HEK293T (cell line): ENCODE data around the gene RGS7.

Experiments
- BHLHE40 ChIP-seq: fragments of 450-650 bp; IDR thresholded peaks from 2 replicates; pipeline ENCODE4 v1.6.1; 2016; ENCODE audit warnings: mild to moderate bottlenecking, moderate library complexity, borderline replicate concordance
- ELF4 ChIP-seq: fragments of 450-650 bp; IDR thresholded peaks from 2 replicates; pipeline ENCODE4 v1.6.1; 2017; ENCODE audit warnings: antibody characterized with exemption
- FOXA1 ChIP-seq: fragments of 450-650 bp; IDR thresholded peaks from 2 replicates; pipeline ENCODE4 v1.6.1; 2016; ENCODE audit warnings: mild to moderate bottlenecking
- FOXK2 ChIP-seq: fragments of 450-650 bp; IDR thresholded peaks from 2 replicates; pipeline ENCODE4 v1.6.1; 2016; ENCODE audit warnings: mild to moderate bottlenecking
- FOXM1 ChIP-seq: fragments of 450-650 bp; IDR thresholded peaks from 2 replicates; pipeline ENCODE4 v1.6.1; 2017; ENCODE audit warnings: mild to moderate bottlenecking, borderline replicate concordance
- L3MBTL2 ChIP-seq: fragments of 450-650 bp; conservative IDR thresholded peaks from 2 replicates; pipeline ENCODE4 v1.6.1; 2016; ENCODE audit warnings: mild to moderate bottlenecking
- SP1 ChIP-seq: fragments of 450-650 bp; IDR thresholded peaks from 2 replicates; pipeline ENCODE4 v1.6.1; 2017

DNA sequence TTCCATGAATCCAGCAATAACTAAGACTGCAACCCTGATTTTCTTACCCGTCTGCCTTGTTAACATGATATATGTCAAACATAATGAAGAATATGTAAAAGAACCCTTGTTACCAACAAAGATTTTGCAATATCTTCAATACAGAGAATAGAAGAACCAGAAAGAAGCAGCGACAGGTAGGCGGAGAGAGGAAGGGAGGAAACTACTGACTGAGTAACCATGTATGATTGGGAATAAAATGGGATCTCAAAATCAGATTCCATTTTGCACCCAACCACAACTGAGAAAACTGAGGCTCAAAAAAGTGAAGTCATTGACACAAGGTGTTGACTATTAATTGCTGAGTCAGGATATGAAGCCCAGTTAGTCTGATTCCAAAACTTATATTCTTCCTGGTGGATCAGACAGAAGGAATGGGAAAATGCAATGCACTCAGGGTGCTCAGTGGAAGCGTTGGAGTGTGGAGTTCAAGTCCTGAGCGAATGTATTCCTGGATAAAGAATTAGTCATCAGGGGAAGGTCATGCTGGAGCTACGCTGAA is 451.7 kb downstream of the RGS7 start:
- TF ChIP-seq FOXK2 (no peak), FOXM1 (no peak), BHLHE40 (no peak), L3MBTL2 (no peak), SP1 (no peak), ELF4 (no peak), FOXA1 (no peak)
